ENCODE data around the gene MRAS.
A peak's percentile ranks its signal among the peaks of the same experiment; 100 is the strongest.

The MRAS gene

DNA sequence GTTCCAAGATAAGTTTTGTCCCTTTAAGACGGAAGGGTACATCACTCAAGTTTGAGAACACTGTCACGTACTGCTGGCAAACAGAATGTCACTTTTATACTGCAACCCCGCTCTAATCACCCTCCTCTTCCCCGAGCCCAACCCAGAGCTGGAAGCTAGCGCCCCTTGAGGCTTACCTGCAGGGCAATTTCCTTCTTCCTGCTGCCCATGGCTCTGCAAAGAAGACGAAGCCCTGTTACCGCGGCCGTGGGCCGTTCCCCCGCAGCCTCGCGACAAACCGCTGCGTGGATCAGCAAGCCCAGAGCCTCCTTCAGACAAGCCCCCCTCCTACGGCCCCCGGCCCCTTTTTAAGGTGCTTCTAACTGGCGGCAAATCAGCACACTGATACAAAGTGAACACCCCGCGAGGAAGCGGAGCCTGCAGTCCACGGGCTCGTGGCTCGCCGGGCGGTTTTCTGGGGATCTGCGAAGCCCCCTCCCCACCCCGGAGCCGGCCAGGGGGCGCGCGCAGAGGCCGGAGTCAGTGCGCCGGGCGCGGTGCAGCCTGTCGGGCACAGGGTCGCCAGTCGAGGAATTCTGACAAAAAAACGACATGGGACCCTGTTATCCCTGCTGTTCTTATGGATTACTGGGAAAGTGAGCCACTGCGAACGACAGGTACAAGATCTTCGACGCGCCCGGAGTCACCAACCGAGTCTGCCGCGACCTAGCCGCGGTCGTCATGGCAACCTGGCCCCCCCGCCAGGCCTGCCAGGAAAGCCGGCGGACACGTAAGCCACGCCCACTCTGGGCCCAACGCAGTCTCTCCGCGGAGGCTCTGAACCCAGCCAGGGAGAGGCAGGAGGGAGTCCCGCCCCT is 19.0 kb upstream of the MRAS start, which contains the start of gene NME9:
NME9 (minus strand) TSS at position 725 of the 857 bp plus-strand sequence; CDS start at position 209, 516 bp downstream.
- H3K4me3 ChIP-seq (ENCODE audit: insufficient read depth, low read length, poor library complexity, severe bottlenecking) = peak within 1 kb of the TSS; percentile 68
- peak within 1 kb of the TSS; percentile 64 for H3K9ac ChIP-seq (ENCODE audit: low read length)
- no peak within 1 kb of the TSS for H3K27ac ChIP-seq (ENCODE audit: low read depth, low read length)
- TF ChIP-seq, protein P1, sequence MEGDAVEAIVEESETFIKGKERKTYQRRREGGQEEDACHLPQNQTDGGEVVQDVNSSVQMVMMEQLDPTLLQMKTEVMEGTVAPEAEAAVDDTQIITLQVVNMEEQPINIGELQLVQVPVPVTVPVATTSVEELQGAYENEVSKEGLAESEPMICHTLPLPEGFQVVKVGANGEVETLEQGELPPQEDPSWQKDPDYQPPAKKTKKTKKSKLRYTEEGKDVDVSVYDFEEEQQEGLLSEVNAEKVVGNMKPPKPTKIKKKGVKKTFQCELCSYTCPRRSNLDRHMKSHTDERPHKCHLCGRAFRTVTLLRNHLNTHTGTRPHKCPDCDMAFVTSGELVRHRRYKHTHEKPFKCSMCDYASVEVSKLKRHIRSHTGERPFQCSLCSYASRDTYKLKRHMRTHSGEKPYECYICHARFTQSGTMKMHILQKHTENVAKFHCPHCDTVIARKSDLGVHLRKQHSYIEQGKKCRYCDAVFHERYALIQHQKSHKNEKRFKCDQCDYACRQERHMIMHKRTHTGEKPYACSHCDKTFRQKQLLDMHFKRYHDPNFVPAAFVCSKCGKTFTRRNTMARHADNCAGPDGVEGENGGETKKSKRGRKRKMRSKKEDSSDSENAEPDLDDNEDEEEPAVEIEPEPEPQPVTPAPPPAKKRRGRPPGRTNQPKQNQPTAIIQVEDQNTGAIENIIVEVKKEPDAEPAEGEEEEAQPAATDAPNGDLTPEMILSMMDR (IDR thresholded peaks at IDR 0.05; ENCODE audit: insufficient read depth, low read length, poor library complexity, severe bottlenecking) = peak; percentile 72
- no peak for TF ChIP-seq EZH2phosphoT487 (conservative IDR thresholded peaks at IDR 0.05; ENCODE audit: low read length)
- H3K36me3 ChIP-seq (ENCODE audit: low read length) = no peaks in the 10 kb centered on the region
- no peaks in the 10 kb centered on the region for H3K27me3 ChIP-seq (ENCODE audit: low read length)
- H3F3A ChIP-seq (ENCODE audit: insufficient read depth) = peaks cover 13% of the 10 kb centered on the region; the same call in 1 of the 2 replicates
- H3K9me2 ChIP-seq (replicated peaks; ENCODE audit: insufficient read depth, low read length) = no peaks in the 10 kb centered on the region
- peak within 1 kb of the TSS; percentile 97 for H3K4me2 ChIP-seq (ENCODE audit: low read depth, low read length, poor library complexity, severe bottlenecking)
- H2AFZ ChIP-seq (ENCODE audit: low read depth, low read length, severe bottlenecking) = peak within 1 kb of the TSS; percentile 100
- H3K79me2 ChIP-seq (ENCODE audit: insufficient read depth, low read length) = no peaks in the 10 kb centered on the region
- H4K20me1 ChIP-seq (ENCODE audit: low read depth, low read length) = no peaks in the 10 kb centered on the region
- no peaks in the 10 kb centered on the region for H3K9me3 ChIP-seq (ENCODE audit: insufficient read depth, low read length)

DNA sequence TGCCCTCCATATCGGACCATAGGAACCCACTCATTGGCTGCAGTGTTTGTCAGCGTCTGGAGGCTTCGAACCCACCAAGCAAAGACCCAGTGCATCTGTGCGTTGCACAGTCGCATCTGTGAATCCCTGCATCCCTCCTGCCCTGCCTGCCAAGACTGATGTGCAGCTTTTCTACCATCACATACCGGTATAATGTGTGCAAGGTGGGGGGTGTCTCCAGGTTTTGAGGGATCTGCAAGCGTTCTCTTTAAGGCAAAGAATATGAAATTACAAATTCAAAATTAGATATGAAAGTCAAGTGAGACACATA is 18.4 kb upstream of the MRAS start:
- Histone ChIP-seq H3K4me3 (ENCODE audit: insufficient read depth, low read length, poor library complexity, severe bottlenecking) (no peak overlapping the region), H3K79me2 (ENCODE audit: insufficient read depth, low read length) (no peaks in the 10 kb centered on the region), H3K27ac (ENCODE audit: low read depth, low read length) (no peak overlapping the region), H4K20me1 (ENCODE audit: low read depth, low read length) (no peaks in the 10 kb centered on the region), H2AFZ (ENCODE audit: low read depth, low read length, severe bottlenecking) (peak overlapping the region; percentile 100), H3K36me3 (ENCODE audit: low read length) (no peaks in the 10 kb centered on the region), H3K27me3 (ENCODE audit: low read length) (no peaks in the 10 kb centered on the region), H3K9me2 (replicated peaks; ENCODE audit: insufficient read depth, low read length) (no peaks in the 10 kb centered on the region), H3K4me2 (ENCODE audit: low read depth, low read length, poor library complexity, severe bottlenecking) (peak overlapping the region; percentile 97), H3K9me3 (ENCODE audit: insufficient read depth, low read length) (no peaks in the 10 kb centered on the region), H3K9ac (ENCODE audit: low read length) (no peak overlapping the region), H3F3A (ENCODE audit: insufficient read depth) (peaks cover 13% of the 10 kb centered on the region; the same call in 1 of the 2 replicates)
- TF ChIP-seq EZH2phosphoT487 (conservative IDR thresholded peaks at IDR 0.05; ENCODE audit: low read length) = no peak
- TF ChIP-seq, protein P1 (IDR thresholded peaks at IDR 0.05; ENCODE audit: insufficient read depth, low read length, poor library complexity, severe bottlenecking) = no peak

DNA sequence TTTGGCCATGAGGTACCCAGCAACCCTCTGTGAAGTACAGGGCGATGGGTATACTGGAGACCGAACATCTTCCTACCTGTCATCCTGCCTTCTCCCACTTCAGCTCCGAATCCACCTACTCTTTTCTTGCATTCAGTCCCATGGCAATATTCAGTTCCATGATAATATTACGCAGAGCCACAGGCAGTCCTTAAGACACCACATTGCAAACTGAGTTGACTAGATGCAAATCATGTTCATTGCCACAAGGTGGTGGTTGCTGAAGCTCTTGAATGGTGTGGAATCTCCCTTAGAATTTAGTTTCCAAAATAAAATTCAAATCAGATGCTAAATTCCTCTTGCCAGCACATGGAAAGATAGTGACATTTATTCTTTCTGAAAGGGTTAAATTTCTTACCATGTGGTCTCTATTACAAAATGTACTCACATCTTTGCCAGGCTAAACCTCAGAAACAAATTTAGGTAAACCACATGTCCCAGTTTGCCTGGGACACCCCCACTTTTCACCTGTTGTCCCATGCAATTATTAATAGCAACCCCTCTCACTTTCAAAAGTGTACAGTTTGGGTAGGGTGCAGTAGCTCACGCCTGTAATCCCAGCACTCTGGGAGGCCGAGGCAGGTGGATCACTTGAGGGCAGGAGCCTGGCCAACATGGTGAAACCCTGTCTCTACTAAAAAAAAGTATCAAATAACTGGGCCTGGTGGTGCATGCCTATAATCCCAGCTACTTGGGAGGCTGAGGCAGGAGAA is 17.1 kb upstream of the MRAS start:
- no peak overlapping the region for H3K4me2 ChIP-seq (ENCODE audit: low read depth, low read length, poor library complexity, severe bottlenecking)

More for the DNA sequence above, 17.1 kb upstream of the MRAS start:
- peaks cover 13% of the 10 kb centered on the region; the same call in 1 of the 2 replicates for H3F3A ChIP-seq (ENCODE audit: insufficient read depth)
- H3K9me3 ChIP-seq (ENCODE audit: insufficient read depth, low read length) = no peaks in the 10 kb centered on the region
- no peaks in the 10 kb centered on the region for H3K27me3 ChIP-seq (ENCODE audit: low read length)
- no peaks in the 10 kb centered on the region for H3K36me3 ChIP-seq (ENCODE audit: low read length)
- H2AFZ ChIP-seq (ENCODE audit: low read depth, low read length, severe bottlenecking) = no peak overlapping the region
- H3K4me3 ChIP-seq (ENCODE audit: insufficient read depth, low read length, poor library complexity, severe bottlenecking) = no peak overlapping the region
- H3K27ac ChIP-seq (ENCODE audit: low read depth, low read length) = no peak overlapping the region
- no peaks in the 10 kb centered on the region for H3K79me2 ChIP-seq (ENCODE audit: insufficient read depth, low read length)
- no peak overlapping the region for H3K9ac ChIP-seq (ENCODE audit: low read length)
- no peaks in the 10 kb centered on the region for H4K20me1 ChIP-seq (ENCODE audit: low read depth, low read length)
- no peaks in the 10 kb centered on the region for H3K9me2 ChIP-seq (replicated peaks; ENCODE audit: insufficient read depth, low read length)
- TF ChIP-seq EZH2phosphoT487 (conservative IDR thresholded peaks at IDR 0.05; ENCODE audit: low read length) = no peak
- TF ChIP-seq, protein P1 (IDR thresholded peaks at IDR 0.05; ENCODE audit: insufficient read depth, low read length, poor library complexity, severe bottlenecking) = no peak

All from SU-DHL-6 (cell line).